ENCODE results near the gene PIGZ.

Gene PIGZ, protein sequence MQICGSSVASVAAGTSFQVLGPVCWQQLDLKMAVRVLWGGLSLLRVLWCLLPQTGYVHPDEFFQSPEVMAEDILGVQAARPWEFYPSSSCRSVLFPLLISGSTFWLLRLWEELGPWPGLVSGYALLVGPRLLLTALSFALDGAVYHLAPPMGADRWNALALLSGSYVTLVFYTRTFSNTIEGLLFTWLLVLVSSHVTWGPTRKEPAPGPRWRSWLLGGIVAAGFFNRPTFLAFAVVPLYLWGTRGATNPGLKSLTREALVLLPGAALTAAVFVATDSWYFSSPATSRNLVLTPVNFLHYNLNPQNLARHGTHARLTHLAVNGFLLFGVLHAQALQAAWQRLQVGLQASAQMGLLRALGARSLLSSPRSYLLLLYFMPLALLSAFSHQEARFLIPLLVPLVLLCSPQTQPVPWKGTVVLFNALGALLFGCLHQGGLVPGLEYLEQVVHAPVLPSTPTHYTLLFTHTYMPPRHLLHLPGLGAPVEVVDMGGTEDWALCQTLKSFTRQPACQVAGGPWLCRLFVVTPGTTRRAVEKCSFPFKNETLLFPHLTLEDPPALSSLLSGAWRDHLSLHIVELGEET

DNA sequence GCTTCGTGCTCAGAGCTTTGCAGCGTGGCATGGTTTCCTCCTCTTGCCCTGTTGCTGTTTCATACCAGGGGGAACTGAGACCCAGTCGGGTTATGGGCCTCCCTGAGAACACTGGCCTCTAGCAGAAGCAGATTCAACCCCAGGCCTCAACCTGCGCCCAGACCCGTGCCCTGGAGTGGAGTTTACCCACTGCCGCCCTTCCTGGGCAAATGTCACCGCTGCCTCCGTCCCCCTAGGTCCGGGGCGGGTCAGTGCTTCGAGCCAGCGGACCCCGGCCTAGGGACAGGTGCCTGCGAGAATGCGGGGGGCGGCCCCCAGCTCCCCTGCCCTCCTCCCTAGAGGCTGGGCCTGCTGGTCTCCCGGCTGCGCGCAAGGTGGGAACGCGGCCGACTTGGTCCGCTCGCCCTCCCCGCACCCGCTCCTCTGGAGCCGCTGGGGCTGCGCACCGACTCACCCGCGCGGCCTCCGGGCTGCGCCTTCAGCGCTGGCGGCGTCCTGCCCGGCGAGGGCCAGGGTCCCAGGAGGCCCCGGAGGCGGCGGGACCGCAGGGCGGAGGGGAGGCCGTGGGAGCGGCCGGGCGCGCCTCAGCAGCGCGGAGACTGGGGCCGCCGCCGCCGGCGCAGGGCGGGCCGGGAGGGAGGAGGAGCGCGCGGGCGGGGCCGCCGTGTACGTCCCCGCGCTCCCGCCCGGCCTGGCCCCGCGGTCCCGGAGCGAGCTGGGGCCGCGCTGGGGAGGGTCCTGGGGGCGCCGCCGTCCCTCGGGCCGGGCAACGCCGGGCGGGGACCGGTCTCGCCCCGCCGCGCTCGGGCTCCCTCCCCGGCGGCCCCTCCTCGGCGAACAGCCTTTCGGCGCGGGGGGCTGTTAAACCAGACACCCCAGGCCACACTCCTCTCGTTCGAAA, at the start of gene PIGZ:
PIGZ (minus strand) TSS at position 601 of the 901 bp plus-strand sequence. CDS start 16,802 bp downstream, outside the sequence.
- DNase-seq: no peak

DNA sequence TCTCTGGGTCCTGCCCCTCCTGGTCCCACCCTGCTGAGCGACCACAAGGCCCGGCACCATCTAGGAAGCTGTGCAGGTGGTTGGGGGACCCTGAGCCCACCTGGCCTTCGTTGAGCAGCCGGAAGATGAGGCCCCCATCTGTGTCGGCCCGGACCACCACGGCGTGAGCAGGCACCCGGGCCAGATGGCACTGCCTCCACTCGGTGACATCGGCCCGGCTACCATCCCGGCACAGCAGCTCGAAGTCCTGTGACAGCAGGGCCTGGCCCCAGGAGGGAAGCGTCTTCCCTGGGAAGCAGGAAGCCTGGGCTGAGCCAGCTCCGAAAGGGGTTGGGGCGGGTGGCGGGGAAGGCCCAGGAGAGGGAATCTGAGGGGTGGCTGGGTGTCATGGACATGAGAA, 48.4 kb upstream of the PIGZ start:
- DNase-seq: no peak

DNA sequence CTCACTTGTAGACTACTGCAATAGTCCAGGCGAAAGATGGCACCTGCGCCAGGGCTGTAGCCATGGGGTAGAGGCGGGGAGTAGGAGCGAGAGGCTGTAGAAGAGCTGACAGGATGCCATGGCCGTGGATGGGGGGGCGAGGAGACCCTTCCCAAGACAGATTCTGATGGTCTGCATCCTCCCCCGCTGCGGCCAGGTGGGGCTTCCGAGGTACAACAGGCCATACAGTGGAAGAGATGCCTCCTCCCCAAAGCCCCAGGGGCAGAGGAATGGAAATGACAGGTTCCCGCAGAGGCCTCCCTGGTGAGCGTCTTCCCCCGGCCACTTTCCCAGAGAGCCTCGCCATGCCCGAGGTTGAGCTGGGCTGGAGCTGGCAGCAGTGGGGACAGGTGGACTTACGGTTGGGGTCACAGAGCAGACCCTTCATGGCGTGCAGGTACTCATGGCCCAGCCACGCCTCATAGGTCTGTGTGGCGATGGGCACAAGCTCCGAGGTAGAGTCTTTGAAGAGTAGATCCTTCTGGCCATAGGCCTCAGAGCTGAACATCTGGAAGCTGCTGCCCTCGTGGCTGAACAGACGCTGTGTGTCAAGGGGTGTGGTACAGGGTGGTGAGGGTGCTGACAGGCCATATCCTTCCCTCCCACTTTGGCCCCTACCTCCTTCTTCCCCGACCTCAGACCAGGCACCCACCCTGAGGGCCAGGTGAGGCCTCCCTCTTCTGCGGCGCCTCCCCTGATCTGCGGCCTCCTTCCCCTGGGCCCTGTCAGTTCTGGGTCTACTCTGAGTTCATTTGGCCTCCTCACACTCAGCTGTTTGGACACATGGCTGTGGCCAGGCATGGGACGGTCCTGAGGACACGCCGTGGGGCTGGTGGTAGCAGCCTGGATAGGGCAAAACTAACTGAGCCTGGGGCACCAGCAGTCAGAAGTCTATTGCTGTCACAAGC, 47.4 kb upstream of the PIGZ start:
- DNase-seq: no peak

DNA sequence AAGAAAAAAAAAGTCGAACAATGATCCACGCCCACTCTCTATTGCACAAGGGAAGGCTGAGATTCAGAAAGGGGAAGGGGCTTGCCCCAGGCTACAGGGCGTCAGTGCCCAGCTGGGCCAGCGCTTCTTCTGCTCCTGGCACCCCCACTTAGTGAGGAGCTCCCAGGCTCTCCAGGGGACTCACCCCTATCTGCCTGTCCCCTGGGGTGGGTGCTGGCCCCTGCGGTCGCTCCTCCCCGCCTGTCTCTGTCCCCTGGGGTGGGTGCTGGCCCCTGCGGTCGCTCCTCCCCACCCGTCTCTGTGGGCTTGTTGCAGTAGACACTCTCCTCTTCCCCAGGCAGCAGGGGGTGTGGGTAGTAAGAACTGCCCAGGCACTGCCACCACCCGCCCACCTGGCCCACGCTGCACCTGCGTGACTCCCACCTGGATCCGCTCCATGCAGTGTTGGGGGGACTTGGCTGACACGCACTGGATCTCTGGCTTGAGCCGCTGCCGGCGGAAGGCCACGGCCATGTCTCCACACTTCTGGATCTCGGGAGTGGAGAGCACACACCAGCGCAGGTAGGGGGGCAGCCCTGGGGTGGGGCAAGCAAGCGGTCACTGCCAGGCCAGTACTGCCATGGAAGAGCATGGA, 46.4 kb upstream of the PIGZ start:
- no peak for DNase-seq

DNA sequence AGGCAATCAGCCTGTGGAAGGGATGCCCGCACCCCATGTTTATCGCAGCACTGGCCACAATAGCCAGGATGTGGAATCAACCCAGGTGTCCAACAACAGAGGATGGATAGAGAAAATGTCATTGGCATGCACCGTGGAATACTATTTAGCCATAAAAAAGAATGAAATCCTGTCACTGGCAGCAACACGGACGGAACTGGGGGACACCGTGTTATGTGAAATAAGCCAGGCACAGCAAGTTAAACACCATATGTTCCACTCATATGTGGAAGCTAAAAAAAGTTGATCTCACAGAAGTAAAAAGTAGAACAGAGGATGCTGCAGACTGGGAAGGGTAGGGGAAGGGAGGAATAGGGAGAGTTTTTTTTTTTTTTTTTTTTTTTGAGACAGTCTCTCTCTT, 45.4 kb upstream of the PIGZ start:
- no peak for DNase-seq

DNA sequence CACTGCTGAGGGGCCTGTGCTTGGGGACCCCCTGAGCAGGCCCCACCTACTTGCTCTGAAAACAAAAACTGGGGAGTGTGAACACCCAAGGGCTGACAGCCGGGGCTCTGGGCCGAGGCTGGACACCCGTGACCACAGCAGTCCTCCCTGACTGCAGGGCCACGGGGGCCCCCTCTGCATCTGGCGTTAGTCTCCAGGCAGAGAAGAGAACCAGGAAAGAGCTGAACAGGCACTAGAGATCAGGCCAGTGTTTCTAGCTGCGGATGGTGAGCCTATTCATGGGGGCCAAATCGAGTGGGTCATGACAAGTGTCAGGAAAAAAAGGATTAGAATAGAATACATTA, 43.9 kb upstream of the PIGZ start:
- DNase-seq: no peak

DNA sequence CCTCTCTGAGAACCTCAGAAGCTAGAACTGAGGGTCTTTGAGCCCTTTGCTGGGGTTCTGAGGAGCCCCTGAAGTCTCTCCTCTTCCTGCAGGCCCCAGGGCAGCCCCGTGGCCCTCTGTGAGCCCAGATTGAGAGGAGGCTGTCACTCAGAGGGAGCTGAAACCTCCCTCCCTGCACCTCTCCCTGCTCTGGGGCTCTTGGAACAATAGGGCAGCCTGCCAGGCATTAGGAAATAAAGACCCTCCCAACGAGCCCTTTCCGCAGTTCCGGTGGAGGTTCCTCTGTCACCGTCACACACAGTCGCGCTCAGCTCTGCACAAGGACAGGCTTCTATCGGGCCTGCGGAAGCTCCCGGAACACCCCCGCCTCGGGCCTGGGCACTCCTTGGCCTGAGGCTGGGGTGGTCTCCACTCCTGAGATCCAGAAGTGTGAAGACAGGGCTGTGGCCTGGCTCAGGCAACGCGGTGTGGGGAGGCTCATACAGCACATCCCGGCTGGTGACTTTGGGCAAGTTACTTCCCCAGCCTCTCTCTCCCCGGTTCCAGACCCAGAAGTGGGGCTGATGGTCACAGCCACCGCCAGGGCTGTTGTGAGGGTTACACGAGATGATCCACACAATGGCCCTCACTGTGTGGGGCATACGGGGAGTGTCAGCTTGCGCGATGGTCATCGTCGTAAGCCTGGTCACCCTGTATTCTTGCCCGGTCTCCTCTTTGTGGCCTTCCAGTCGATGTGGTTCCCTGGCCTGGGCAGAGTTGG, 43.3 kb upstream of the PIGZ start:
- no peak for DNase-seq

DNA sequence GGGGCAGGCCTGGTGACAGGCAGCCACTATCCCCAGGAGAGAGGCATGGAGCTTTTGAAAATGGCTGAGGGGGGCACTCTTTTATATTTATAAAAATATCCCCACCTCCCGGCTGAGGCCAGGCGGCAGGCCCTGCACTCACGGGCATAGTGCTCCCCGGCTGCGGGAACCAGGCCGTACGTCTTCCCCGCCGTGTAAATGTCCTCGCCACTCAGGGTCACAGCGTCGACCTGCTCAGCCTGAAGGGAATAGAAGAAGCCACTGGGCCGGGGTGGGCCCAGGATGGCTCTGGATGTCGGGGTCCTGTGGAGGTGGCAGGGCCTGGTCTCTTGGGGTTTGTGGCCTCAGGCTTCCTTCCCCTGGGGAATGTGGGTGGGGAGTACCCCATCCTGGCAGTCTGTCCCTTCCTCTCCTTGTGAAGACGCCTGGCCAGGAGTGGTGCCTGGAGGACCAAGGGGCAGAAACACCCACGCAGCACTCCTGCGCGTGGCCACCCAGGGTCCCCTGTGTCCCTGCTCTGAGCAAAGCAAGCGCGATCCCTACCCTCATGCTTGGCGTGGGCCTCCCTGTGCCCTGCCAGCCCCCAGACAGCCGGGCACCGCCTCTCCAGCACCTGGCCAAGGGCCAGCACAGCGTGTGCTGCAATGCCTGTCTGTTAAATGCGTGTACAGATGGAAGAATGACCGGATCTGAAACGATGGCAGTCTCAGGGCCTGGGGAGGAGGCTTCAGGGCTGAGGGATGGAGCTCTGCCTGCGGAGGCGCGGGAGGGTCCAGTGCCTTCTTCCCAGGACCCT, 42.1 kb upstream of the PIGZ start:
- DNase-seq: no peak

DNA sequence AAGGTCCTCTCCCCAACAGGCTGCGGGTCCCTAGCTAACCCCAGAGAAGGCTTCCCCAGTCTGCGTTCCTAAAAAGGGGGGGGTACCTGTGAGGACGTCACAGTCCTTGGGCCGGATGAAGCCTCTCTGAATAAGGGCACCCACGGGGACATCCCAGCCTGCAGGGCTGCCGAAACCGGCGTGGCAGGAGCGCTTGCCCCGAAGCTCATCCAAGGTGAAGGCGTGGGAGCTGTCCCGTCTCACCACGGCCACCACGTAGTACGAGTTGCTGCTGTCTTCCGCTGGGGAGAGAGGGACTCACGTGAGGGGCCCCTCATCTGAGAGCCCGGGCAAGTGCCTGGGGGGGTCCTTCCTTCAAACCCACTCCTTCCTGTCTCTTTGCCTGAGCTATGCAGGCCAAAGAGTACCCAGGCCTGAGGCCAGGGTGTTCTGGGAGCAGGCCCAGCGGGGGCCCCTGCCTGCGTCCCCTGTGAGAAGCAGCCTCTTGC, 40.9 kb upstream of the PIGZ start:
- no peak for DNase-seq

DNA sequence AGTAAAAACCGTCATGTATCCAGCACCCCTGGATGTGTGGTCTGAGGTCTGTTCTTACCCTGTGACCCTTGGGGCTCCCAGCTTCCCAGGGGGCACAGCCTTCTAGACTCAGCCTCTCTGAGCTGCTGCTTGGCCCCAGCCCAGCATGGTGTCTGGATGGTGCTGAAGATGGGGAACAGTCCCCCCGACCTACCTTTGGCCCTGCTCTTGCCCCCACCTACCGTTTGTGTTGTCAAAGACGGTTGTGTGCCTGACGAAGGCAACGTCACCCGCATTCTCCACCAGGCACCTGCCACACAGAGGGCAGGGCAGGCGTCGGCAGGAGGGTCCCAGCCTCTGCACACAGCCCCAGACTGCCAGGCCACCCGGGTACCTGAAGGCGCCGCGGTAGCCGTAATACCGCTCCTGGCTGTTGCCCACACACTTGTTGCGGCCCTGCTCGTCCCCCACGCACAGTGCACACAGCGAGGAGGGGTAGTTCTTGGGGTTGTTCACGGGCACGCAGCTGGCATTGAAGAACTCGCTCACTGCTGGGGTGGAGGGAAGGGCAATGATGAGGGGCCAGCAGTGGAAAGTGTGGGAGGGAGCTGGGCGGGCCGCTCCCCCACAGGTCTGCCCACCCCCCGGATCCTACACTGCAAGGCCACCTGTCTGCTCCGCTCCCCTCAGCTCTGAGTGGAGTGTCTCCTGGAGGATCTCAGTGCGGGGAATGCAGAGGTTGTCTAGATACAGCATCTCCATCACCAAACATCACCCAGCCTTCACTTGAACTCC, 40.0 kb upstream of the PIGZ start:
- no peak for DNase-seq

DNA sequence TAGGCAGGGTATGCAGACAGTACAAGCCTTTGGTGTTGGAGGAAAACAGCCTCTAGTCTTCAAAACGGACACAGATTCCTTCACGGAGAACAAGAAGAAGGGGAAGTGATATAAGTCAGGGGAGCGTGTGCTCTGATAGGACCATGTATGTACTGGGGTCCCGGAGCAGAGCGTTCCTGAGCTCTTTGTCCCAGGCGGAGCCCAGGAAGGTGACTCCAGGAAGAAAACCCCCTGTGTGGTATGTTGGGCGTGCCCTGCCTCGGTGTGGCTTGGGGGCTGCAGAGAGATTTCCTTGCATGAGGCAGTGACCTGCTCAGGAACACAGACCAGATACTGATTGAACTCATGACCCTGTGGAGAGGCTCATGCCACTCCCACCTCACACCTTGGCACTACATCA, 39.3 kb upstream of the PIGZ start:
- no peak for DNase-seq

DNA sequence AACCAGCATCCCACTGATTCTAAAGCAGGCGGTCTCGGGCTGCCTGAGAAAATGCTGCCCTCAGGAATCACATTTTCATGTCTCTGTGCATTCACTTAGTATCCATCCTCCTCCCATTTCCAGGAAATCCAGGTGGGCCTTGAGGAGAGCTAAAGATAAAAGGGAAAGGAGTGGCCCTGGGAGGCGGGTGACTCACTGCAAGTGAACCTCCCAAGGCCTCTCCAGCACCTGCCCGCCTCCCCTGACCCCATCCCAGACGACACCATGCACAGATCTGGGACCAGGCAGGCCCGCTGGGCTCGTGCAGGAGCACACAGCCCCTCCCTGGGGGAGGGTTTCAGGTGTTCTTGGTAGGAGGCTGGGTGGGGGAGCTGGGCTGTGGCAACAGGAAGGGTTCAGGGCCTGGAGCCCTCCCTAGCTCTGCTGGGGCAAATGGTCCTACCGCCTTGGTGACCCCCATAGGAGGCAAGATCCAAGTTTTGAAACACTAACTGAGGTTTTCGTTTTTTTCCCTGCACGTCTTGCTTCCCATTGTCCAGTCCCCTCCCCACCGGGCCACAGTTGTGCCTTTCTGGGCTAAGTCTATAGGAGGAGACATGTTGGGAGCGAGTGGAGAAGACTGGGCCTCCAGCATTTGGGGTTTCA, 38.8 kb upstream of the PIGZ start:
- DNase-seq: no peak

DNA sequence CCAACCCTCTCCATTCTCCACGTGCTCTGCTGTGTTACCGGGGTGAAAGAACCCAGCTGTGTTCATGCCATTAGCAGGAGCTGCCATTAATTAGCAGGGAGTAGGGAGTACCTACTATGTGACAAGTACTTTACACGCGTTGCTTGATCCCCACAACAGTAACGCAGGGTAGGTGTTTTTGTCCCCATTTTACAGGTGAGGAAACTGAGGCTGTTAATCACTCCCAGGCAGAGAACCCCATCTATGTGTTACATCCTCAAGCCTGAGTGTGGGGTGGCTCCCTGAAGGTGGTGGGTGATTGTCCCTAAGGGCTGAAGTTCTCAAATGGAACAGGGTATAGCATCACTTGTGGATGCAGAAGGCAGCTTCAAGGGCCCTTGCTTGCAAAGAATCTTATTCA, 38.2 kb upstream of the PIGZ start:
- no peak for DNase-seq

DNA sequence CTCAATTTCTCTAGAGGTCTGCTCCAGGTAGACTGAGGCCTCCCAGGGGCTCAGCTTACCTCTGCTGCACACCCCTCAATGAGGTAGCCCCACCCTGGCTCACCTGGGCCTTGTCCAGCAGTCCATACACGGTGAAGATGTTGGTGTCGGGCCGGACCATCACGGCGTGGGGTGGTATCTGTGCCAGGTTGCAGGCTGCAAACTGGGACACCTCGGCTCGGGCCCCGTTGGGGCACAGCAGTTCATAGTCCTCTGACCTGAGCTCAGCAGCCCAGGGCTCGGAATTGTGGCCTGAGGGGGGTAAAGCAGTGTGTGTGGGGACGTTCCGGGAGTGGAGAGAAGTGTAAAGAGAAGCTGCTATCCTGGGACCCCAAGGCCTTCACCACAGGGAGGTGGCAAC, 37.8 kb upstream of the PIGZ start:
- no peak for DNase-seq

DNA sequence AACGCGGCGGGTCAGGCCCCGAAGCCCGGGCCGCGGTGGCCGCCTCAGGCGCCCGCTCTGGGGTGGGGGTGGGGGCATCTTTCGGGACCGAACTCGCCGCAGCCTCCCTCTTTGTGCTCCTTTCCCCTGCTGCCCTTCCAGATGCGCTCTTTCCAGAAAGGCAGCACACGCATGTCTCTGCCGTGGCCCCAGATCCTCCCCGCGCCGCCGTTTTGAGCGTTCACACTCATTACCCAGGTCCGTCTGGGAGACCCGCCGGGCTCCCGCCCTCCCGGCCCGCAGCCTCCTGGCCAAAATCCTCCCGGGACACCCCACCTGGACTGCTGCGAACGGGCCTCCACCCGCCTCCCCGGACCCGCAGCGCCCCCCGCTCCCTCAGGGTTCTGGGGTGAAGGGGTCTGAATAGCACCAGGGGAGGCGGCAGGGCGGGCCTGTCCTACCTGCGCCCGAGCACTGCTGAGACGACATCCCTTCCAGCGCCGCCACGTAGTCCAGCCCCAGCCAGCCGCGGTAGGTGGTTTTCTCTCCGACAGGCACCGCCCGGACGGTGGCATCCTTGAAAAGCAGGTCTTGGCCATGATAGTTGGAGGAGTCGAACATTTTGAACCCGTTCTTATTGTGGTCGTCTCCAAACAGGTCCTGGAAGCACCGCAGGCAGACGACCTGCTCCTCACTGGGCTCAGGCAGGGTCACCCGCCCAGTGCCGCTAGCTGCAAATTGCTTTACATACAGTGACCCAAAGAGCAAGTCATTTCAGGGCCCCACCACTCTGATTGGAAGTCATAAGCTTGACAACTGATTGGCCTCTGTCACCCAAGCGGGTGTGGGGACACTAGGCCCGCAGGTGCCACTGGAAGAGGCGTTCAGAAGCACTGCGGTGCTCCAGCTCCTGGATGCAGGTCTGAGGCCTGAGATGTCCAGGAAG, 35.1 kb upstream of the PIGZ start:
- no peak for DNase-seq

DNA sequence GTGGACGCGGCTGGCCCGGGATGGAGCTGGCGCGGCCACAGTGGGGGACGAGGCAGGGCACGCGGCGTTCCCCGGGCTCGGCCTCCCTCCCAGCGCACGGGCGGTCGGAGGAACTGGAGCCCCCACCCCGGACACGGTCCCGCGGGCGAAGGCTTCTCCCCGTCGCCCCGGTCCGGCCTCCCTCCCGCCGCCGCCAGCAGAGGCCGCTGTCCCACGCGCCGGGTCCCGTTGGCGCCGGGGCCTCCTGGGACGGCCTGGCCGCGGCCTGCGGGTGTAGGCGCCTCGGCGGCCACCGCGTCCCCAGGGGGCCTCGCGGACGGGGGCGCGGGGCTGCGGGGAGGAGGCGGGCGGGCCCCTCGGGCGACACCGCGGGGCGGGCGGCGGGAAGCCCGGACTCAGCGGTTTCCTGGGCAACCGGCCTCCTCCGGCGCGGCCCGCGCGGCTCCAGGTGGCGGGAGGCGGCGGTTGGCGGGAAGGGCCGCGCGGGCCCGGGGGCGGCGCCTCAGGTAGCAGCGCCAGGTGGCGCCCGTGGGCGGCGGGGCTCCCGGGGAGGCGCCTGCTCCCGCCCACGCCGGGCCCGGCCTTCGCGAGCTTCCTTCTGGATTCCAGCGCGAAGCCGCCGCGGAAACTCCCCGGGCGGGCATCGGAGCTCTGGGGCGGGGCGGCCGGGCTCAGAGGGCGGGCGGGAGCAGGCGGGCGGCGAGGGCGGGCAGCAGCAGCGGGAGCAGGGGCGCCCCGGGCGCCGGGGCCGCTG, 34.2 kb upstream of the PIGZ start:
- peak; percentile 50 for DNase-seq
